Measurements from ENCODE around the gene PRPSAP1.

DNA sequence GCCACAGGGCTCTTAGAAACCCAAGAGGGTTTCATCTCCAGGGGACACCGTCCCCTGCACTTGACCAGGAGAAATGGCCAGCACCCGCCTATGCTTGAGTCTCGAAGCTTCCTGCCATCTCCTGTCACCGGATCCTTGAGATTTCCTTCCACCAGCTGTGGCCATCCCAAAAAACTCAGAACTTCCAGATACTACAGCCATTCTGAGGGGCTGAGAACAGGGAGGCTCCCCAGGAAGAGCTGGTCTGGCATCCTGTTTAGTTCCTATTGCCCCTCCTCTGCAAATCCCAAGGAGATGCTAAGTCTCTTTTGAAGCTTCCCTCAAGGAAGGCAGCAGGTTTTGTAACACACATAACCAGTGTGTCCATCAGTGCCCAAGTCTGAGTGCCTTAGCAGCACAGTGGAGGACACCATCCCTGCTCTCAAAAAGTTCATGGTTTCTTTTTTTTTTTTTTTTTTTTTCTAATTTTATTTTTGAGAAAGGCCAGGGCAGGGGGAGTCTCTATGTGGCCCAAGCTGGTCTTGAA lies 86.6 kb downstream of the PRPSAP1 start:
- TF ChIP-seq ZNF274 (IDR thresholded peaks at IDR 0.05; ENCODE audit: low read length): no peak
- TF ChIP-seq ZNF274 (tag by site-specific recombination; IDR thresholded peaks at IDR 0.05; ENCODE audit: borderline replicate concordance): no peak
- TF ChIP-seq, protein P1, sequence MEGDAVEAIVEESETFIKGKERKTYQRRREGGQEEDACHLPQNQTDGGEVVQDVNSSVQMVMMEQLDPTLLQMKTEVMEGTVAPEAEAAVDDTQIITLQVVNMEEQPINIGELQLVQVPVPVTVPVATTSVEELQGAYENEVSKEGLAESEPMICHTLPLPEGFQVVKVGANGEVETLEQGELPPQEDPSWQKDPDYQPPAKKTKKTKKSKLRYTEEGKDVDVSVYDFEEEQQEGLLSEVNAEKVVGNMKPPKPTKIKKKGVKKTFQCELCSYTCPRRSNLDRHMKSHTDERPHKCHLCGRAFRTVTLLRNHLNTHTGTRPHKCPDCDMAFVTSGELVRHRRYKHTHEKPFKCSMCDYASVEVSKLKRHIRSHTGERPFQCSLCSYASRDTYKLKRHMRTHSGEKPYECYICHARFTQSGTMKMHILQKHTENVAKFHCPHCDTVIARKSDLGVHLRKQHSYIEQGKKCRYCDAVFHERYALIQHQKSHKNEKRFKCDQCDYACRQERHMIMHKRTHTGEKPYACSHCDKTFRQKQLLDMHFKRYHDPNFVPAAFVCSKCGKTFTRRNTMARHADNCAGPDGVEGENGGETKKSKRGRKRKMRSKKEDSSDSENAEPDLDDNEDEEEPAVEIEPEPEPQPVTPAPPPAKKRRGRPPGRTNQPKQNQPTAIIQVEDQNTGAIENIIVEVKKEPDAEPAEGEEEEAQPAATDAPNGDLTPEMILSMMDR (tag by site-specific recombination; IDR thresholded peaks at IDR 0.05): no peak
- no peak for TF ChIP-seq PRDM1 (tag by site-specific recombination; IDR thresholded peaks at IDR 0.05)
- TF ChIP-seq, protein P2, sequence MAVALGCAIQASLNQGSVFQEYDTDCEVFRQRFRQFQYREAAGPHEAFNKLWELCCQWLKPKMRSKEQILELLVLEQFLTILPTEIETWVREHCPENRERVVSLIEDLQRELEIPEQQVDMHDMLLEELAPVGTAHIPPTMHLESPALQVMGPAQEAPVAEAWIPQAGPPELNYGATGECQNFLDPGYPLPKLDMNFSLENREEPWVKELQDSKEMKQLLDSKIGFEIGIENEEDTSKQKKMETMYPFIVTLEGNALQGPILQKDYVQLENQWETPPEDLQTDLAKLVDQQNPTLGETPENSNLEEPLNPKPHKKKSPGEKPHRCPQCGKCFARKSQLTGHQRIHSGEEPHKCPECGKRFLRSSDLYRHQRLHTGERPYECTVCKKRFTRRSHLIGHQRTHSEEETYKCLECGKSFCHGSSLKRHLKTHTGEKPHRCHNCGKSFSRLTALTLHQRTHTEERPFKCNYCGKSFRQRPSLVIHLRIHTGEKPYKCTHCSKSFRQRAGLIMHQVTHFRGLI (tag by site-specific recombination; IDR thresholded peaks at IDR 0.05): no peak
- TF ChIP-seq, protein P3, sequence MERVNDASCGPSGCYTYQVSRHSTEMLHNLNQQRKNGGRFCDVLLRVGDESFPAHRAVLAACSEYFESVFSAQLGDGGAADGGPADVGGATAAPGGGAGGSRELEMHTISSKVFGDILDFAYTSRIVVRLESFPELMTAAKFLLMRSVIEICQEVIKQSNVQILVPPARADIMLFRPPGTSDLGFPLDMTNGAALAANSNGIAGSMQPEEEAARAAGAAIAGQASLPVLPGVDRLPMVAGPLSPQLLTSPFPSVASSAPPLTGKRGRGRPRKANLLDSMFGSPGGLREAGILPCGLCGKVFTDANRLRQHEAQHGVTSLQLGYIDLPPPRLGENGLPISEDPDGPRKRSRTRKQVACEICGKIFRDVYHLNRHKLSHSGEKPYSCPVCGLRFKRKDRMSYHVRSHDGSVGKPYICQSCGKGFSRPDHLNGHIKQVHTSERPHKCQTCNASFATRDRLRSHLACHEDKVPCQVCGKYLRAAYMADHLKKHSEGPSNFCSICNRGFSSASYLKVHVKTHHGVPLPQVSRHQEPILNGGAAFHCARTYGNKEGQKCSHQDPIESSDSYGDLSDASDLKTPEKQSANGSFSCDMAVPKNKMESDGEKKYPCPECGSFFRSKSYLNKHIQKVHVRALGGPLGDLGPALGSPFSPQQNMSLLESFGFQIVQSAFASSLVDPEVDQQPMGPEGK (tag by site-specific recombination; IDR thresholded peaks at IDR 0.05): no peak
- TF ChIP-seq ZNF239 (tag by site-specific recombination; IDR thresholded peaks at IDR 0.05): no peak
- no peak for TF ChIP-seq ZNF133 (tag by site-specific recombination; IDR thresholded peaks at IDR 0.05)
- TF ChIP-seq ZBTB7A (tag by site-specific recombination; IDR thresholded peaks at IDR 0.05; ENCODE audit: low read depth): no peak
- TF ChIP-seq GFI1B (tag by site-specific recombination; IDR thresholded peaks at IDR 0.05): no peak
- TF ChIP-seq FEZF1 (tag by site-specific recombination; IDR thresholded peaks at IDR 0.05): no peak
- no peak for TF ChIP-seq ZFP41 (tag by site-specific recombination; IDR thresholded peaks at IDR 0.05; ENCODE audit: borderline replicate concordance)

All from HEK293 (cell line).